ENCODE results near the gene ZNF143.
"Not testable (repeated sequence)": the region's sequence is repeated elsewhere in the genome, so short reads cannot be mapped to it uniquely, and the experiment has no call there.

ZNF143 gene

DNA sequence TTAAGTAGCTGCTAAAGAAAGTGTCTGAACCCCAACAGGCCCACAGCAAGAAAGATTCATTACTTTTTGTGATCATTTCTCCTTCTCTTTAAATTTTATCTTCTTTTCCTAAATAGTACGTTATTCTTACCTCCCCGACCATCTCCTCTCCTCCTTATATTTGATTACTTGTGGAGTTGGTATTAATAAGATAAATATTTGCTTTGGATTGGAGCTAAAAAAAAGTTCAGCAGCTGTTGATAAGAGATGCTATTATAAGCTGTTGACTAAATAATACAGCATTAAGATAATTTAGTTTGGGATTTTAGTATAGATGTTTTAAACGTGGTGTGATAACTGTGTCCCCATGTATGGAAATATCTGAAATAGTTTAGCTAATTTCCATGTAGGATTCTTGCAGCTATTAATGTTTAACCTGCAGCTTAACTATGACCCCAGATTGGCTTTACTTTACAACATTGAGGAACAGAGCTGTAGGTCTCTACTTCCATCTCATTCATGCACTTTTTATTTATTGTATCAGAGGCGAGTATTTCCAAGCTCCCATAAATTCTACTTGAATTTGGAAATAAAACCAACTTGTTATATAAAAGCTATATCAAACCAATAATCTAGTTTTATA lies 37.8 kb downstream of the ZNF143 start:
- no peak for DNase-seq (ENCODE audit: low read depth, low spot score)

DNA sequence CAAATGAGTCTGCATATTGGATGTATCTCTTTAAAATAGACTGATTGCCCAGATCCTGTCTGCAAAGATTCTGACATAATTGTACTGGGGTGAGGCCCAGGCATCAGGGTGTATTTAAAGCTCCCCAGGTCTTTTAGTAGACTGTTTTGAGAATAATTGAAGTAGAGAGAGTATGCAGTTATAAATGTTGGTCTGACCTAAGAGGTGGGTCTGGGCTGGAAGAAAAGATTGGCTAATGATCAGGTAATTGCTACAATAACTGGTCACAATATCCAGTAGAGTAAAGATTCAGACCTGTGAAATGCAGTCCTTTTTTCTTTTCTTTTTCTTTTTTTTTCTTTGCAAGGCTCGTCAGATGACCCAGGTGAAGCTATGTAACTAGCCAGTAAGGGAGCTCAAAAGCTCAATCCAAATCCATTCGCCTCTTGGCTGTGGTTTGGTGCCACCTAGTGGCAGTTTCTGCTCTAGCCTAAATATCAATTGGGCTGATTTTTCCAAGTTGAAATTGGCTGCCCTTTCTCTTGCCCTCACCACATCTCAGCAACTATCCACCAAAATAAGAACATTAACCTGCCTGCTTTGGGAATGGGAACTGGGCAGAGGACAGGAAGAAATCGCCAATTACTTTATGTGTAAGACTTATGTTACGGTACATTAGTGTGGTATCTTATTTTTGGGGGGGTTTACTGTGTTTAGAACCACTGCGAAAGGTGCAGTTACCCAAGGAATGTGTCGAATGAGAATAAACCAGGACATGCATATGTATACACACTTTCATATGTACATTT lies 45.9 kb downstream of the ZNF143 start:
- DNase-seq (ENCODE audit: low read depth, low spot score) = peak; percentile 92

DNA sequence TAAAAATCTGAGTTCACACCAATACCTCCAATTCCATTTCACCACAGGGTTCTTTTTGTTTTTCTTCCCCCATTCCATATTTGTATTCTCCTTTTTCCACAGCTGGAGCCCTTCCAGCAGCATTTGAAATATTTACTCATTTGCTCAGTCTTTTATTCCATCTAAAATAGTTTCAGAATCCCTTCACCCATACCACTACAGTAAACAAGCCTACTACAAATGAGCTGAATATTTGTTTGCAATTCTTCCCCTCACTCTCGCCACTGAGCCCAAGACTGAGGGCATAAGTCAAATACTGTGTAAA lies 46.4 kb downstream of the ZNF143 start:
- DNase-seq (ENCODE audit: low read depth, low spot score) = no peak

GRCh38 chr11:9509041-9509440 lies 48.2 kb downstream of the ZNF143 start:
- DNase-seq (ENCODE audit: low read depth, low spot score) = no peak

DNA sequence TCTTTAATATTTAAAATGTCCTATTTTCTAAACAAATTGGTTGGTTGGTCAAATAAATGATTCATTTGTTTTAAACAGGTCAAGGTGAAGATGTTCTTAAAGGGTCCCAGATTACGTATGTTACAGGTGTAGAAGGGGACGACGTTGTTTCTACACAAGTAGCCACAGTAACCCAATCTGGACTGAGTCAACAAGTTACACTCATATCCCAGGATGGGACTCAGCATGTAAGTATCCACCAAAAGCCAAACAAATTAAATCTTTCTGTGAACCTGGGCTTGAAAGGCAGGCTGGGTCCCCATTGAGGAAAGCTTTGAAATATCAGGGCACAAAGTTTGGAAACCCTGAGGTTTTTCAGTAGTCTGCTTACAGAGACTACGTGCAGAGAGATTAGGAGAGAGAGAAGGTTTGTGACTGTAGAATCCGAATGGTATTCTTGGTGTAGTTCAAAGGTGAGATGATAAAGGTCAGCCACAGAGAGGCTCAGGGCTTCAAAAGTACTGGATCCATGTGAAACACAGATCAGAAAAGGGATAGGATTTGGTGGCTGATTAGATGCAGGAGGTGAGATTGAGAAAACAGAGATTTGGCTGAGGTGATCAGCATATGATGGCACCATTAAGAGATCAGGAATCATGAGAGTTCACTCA lies 51.7 kb downstream of the ZNF143 start:
- no peak for DNase-seq (ENCODE audit: low read depth, low spot score)

DNA sequence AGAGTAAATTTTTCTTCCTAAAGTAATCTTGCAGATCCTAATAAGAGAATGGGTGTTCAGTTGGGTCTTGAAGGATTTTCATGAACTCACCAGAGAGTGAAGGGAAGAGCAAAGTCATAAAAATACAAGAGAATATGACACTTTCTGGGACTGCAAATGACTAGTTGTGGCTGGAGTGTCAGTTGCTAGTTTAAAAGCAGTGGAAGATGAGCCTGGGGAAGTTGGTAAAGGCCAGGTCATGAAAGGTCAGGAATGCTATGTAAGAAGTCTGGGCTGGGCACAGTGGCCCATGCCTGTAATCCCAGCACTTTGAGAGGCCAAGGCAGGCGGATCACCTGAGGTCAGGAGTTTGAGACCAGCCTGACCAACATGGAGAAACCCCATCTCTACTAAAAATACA lies 53.8 kb downstream of the ZNF143 start:
- not testable (repeated sequence) for DNase-seq (ENCODE audit: low read depth, low spot score)

DNA sequence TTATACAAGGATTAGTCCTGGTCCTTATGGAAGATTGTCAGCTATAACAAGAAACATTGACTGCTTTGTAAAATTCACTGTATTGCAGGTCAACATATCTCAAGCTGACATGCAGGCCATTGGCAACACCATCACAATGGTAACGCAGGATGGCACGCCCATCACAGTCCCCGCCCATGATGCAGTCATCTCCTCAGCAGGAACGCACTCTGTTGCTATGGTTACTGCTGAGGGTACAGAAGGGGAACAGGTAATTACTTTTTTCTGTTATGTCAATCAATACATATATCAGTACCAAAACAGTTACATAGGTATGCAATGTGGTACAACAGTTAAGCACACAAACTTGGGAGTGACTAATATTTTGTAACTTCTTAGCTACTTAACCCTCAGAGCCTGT lies 55.3 kb downstream of the ZNF143 start:
- DNase-seq (ENCODE audit: low read depth, low spot score) = no peak

- DNase-seq (ENCODE audit: low read depth, low spot score) = no peak
Measured at GRCh38 chr11:9518835-9519410, 58.1 kb downstream of the ZNF143 start.

DNA sequence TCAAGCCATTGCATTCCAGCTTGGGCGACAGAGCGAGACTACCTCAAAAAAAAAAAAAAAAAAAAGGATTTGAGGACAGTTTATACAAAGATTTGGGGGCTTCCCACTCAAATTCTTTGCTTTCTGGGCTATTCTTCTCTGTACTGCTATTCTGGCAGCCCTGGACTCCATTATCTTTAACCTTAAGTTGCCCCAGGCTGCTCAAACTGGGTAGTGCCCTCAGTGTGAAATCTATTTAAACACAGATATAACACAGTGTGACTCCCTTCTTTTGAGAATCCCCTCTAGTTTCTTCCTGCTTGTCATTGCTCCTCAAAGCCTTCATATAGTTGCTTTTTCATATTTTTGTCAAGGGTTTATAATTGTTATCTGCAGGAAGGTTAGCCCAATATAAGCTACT lies 63.2 kb downstream of the ZNF143 start:
- DNase-seq (ENCODE audit: low read depth, low spot score) = no peak

- DNase-seq (ENCODE audit: low read depth, low spot score) = peak; percentile 51
Measured at GRCh38 chr11:9525116-9525515, 64.3 kb downstream of the ZNF143 start.

DNA sequence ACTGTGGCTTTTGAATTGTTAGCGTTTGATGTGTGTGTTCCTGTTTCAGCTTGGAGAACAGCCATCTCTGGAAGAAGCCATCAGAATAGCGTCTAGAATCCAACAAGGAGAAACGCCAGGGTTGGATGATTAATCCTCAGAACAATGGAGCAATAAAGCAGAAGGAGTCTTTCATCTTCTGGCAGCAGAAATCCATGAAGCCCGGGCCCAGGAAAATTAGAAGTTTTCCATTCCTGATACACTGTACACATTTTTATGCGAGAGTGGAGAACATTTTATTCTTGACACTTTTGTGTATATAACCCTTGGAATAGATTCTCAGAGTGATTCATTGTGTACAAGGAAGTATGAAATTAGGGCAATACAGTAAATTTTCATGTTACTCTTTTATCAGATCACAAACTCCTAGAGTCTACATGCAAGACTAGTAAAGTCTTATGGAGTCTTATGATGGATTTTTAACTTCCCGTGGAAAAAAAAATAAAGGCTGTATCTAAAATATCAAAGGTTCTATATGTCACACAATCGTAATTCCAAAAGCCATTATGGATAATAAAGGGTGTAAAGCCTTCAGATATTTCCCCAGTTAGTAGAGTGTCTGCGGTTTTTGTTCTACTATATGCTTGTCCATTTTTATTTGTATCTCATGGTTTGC lies 66.8 kb downstream of the ZNF143 start:
- DNase-seq (ENCODE audit: low read depth, low spot score) = peak; percentile 95

- DNase-seq (ENCODE audit: low read depth, low spot score) = no peak
Measured at GRCh38 chr11:9528136-9528501, 67.3 kb downstream of the ZNF143 start.

DNA sequence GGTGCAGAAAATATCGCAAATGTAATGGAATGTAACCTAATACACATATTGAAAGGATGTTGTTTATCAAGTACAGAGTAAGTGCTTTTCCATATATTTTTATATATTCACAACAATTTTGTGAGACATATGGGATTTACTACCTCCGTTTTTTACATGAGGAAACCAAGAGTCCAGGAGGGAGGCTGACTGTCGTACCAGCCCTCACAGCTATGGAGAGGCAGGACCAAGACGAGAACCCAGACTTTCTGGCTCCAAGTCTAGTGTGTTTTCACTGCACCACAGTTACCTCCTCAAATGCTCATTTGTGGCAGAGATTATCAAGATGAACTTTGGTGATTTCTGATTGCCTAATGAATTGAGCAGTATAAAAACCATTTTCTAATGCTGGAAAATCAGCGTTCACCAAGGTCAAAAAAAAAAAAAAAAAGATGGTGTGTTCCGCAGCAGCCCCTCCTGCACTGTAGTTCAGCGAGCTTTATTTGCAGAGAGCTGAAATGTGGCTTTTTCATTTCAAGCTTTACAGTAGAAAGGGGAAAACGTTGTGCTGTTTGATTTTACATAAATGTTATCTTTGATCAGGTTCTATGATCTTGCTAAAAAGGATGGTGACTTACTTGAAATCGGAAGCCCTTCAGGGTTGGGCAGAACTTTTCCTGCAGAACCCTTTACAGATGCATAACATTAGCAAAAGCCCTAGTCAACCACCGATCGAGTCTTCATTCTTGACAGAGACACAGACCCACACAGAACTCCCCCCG lies 67.9 kb downstream of the ZNF143 start:
- DNase-seq (ENCODE audit: low read depth, low spot score) = no peak

GRCh38 chr11:9529334-9529650 lies 68.5 kb downstream of the ZNF143 start:
- DNase-seq (ENCODE audit: low read depth, low spot score) = peak; percentile 55

GRCh38 chr11:9530020-9530621 lies 69.3 kb downstream of the ZNF143 start:
- no peak for DNase-seq (ENCODE audit: low read depth, low spot score)

- no peak for DNase-seq (ENCODE audit: low read depth, low spot score)
Measured at GRCh38 chr11:9530901-9531625, 70.3 kb downstream of the ZNF143 start.

DNA sequence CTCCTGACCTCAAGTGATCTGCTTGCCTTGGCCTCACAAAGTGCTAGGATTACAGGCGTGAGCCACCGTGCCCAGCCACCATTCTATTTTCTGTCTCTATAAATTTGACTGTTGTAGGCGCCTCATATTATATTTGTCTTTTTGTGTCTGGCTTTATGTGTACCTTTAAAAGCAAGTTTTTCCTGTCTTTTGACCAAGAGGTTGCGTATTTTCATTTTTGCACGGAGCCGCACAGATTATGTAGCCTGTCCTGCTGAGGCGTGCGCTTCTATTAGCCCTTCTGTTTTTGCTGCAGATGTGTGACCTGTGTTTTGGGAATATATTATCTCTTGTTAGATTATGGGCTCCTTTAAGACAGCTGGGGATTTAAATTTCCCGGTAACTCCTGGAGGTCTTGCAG lies 72.2 kb downstream of the ZNF143 start:
- no peak for DNase-seq (ENCODE audit: low read depth, low spot score)

DNA sequence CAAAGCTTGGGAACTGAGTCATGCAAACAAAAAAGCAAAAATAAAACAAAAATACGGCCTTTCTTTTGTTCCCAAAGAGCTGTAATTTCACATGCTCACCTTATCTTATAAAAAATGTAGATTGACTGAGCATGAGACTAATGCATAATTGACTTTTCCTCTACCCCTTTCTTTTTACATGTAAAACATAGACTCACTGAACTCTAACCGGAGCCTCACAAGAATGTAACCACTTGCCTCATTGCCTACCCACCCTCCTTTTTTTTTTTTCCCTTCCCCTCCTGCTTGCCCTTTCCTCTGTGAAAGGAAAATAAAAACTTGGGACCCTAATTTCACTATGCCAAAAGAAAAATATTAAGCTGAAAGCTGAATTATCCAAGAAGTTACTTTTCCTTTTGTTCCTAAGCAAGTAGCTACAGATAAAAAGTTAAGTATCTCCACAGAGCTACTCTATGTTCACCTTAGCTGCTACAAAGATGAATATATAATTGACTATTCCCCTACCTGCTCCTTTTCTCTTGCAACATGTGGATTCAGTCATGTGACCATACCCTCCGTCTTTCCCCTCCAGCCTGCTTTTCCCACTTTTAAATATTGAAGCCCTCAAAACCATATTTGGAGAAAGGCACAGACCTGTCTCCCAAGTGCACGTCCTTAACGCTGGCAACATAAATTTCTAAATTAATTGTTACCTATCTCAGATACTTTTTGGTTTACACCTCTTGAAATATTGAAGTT lies 73.1 kb downstream of the ZNF143 start:
- peak; percentile 78 for DNase-seq (ENCODE audit: low read depth, low spot score)

GRCh38 chr11:9535189-9535781 lies 74.5 kb downstream of the ZNF143 start:
- peak; percentile 65 for DNase-seq (ENCODE audit: low read depth, low spot score)

GRCh38 chr11:9538548-9538947 lies 77.7 kb downstream of the ZNF143 start:
- DNase-seq (ENCODE audit: low read depth, low spot score) = no peak

Measured in astrocyte of the hippocampus (primary cell).